ENCODE measurements around the gene PRIM2.
"Not testable (repeated sequence)": the region's sequence is repeated elsewhere in the genome, so short reads cannot be mapped to it uniquely, and the experiment has no call there.

PRIM2 gene

GRCh38 chr6:57316581-57317059, 810 bp upstream of the PRIM2 start:
- Mint-ChIP-seq H3K4me3 (peak overlapping the region; percentile 93), H3K4me1 (peaks cover 29% of the 10 kb centered on the region), H3K27ac (peak overlapping the region; percentile 96), H3K9me3 (no peaks in the 10 kb centered on the region), H3K36me3 (peaks cover 34% of the 10 kb centered on the region)
- DNase-seq (ENCODE audit: low spot score in 2 of 2) (peak; percentile 62 to 86), ATAC-seq (peak; percentile 93)

- H3K36me3 Mint-ChIP-seq: peaks cover 100% of the 10 kb centered on the region
Observed at GRCh38 chr6:57324538-57324937, 7.1 kb downstream of the PRIM2 start.

GRCh38 chr6:57327311-57327710, 9.9 kb downstream of the PRIM2 start:
- no peak overlapping the region for H3K4me3 Mint-ChIP-seq
- ATAC-seq (no peak), DNase-seq (ENCODE audit: low spot score in 2 of 2) (no peak)
- peaks cover 100% of the 10 kb centered on the region for H3K36me3 Mint-ChIP-seq
- no peak overlapping the region for H3K27ac Mint-ChIP-seq
- peaks cover 8% of the 10 kb centered on the region for H3K9me3 Mint-ChIP-seq
- H3K4me1 Mint-ChIP-seq: peaks cover 9% of the 10 kb centered on the region

More at GRCh38 chr6:57324538-57324937, 7.1 kb downstream of the PRIM2 start:
- H3K4me3 Mint-ChIP-seq: no peak overlapping the region
- no peak overlapping the region for H3K27ac Mint-ChIP-seq
- no peak for DNase-seq (ENCODE audit: low spot score in 2 of 2)
- peaks cover 20% of the 10 kb centered on the region for H3K4me1 Mint-ChIP-seq
- H3K9me3 Mint-ChIP-seq: peaks cover 8% of the 10 kb centered on the region
- no peak for ATAC-seq

- H3K4me3 Mint-ChIP-seq: no peak overlapping the region
- peaks cover 9% of the 10 kb centered on the region for H3K4me1 Mint-ChIP-seq
- H3K27ac Mint-ChIP-seq: no peak overlapping the region
- ATAC-seq: no peak
- no peak for DNase-seq (ENCODE audit: low spot score in 2 of 2)
- peaks cover 99% of the 10 kb centered on the region for H3K36me3 Mint-ChIP-seq
- peaks cover 8% of the 10 kb centered on the region for H3K9me3 Mint-ChIP-seq
Observed at GRCh38 chr6:57328074-57328473, 10.6 kb downstream of the PRIM2 start.

- Mint-ChIP-seq H3K4me1 (peaks cover 9% of the 10 kb centered on the region), H3K27ac (no peak overlapping the region), H3K4me3 (no peak overlapping the region), H3K9me3 (peaks cover 8% of the 10 kb centered on the region), H3K36me3 (peaks cover 98% of the 10 kb centered on the region)
- DNase-seq (ENCODE audit: low spot score in 2 of 2) (no peak), ATAC-seq (no peak)
Observed at GRCh38 chr6:57329933-57330332, 12.5 kb downstream of the PRIM2 start.

GRCh38 chr6:57342148-57342669, 24.8 kb downstream of the PRIM2 start:
- ATAC-seq (no peak), DNase-seq (ENCODE audit: low spot score in 2 of 2) (no peak)
- no peak overlapping the region for H3K27ac Mint-ChIP-seq
- H3K4me1 Mint-ChIP-seq: peaks cover 7% of the 10 kb centered on the region
- H3K4me3 Mint-ChIP-seq: no peak overlapping the region
- H3K9me3 Mint-ChIP-seq: peaks cover 4% of the 10 kb centered on the region
- no peaks in the 10 kb centered on the region for H3K36me3 Mint-ChIP-seq

GRCh38 chr6:57343342-57343741, 25.9 kb downstream of the PRIM2 start:
- not testable (repeated sequence) for H3K4me1 Mint-ChIP-seq; H3K9me3 Mint-ChIP-seq; DNase-seq (ENCODE audit: low spot score in 2 of 2); H3K27ac Mint-ChIP-seq; H3K4me3 Mint-ChIP-seq; H3K36me3 Mint-ChIP-seq; ATAC-seq

- not testable (repeated sequence) for ATAC-seq; H3K4me1 Mint-ChIP-seq; H3K36me3 Mint-ChIP-seq; H3K9me3 Mint-ChIP-seq; DNase-seq (ENCODE audit: low spot score in 2 of 2); H3K4me3 Mint-ChIP-seq; H3K27ac Mint-ChIP-seq
Observed at GRCh38 chr6:57346715-57347114, 29.3 kb downstream of the PRIM2 start.

GRCh38 chr6:57347597-57347996, 30.2 kb downstream of the PRIM2 start:
- not testable (repeated sequence) for ATAC-seq; H3K4me3 Mint-ChIP-seq; H3K27ac Mint-ChIP-seq; DNase-seq (ENCODE audit: low spot score in 2 of 2); H3K9me3 Mint-ChIP-seq; H3K36me3 Mint-ChIP-seq; H3K4me1 Mint-ChIP-seq

GRCh38 chr6:57350443-57350842, 33.0 kb downstream of the PRIM2 start:
- ATAC-seq; H3K27ac Mint-ChIP-seq; H3K36me3 Mint-ChIP-seq; H3K4me3 Mint-ChIP-seq; DNase-seq (ENCODE audit: low spot score in 2 of 2); H3K4me1 Mint-ChIP-seq; H3K9me3 Mint-ChIP-seq: not testable (repeated sequence)

GRCh38 chr6:57352596-57352995, 35.2 kb downstream of the PRIM2 start:
- H3K27ac Mint-ChIP-seq; H3K4me3 Mint-ChIP-seq; H3K9me3 Mint-ChIP-seq; DNase-seq (ENCODE audit: low spot score in 2 of 2); H3K36me3 Mint-ChIP-seq; ATAC-seq: not testable (repeated sequence)
- peaks cover 12% of the 10 kb centered on the region for H3K4me1 Mint-ChIP-seq

GRCh38 chr6:57358319-57358718, 40.9 kb downstream of the PRIM2 start:
- not testable (repeated sequence) for H3K4me3 Mint-ChIP-seq; DNase-seq (ENCODE audit: low spot score in 2 of 2); H3K9me3 Mint-ChIP-seq; ATAC-seq; H3K36me3 Mint-ChIP-seq; H3K27ac Mint-ChIP-seq
- H3K4me1 Mint-ChIP-seq: peaks cover 19% of the 10 kb centered on the region

- H3K4me1 Mint-ChIP-seq: peaks cover 19% of the 10 kb centered on the region
- H3K4me3 Mint-ChIP-seq; ATAC-seq; DNase-seq (ENCODE audit: low spot score in 2 of 2); H3K27ac Mint-ChIP-seq; H3K9me3 Mint-ChIP-seq; H3K36me3 Mint-ChIP-seq: not testable (repeated sequence)
Observed at GRCh38 chr6:57359766-57360165, 42.3 kb downstream of the PRIM2 start.

GRCh38 chr6:57362340-57362739, 44.9 kb downstream of the PRIM2 start:
- H3K27ac Mint-ChIP-seq; H3K36me3 Mint-ChIP-seq; H3K9me3 Mint-ChIP-seq; DNase-seq (ENCODE audit: low spot score in 2 of 2); ATAC-seq; H3K4me3 Mint-ChIP-seq: not testable (repeated sequence)
- peaks cover 14% of the 10 kb centered on the region for H3K4me1 Mint-ChIP-seq

- H3K9me3 Mint-ChIP-seq; H3K36me3 Mint-ChIP-seq; H3K4me1 Mint-ChIP-seq; H3K27ac Mint-ChIP-seq; H3K4me3 Mint-ChIP-seq; DNase-seq (ENCODE audit: low spot score in 2 of 2); ATAC-seq: not testable (repeated sequence)
Observed at GRCh38 chr6:57365076-57365583, 47.7 kb downstream of the PRIM2 start.

- not testable (repeated sequence) for H3K27ac Mint-ChIP-seq; H3K4me1 Mint-ChIP-seq; DNase-seq (ENCODE audit: low spot score in 2 of 2); H3K4me3 Mint-ChIP-seq; H3K36me3 Mint-ChIP-seq; H3K9me3 Mint-ChIP-seq
- ATAC-seq: peak; percentile 50
Observed at GRCh38 chr6:57368965-57369731, 51.7 kb downstream of the PRIM2 start.
